ENCODE results near the gene MRPL16. TPM values are rescaled to one million over a fixed set of nuclear protein-coding genes. Genes with fewer than 3 reads are reported as not detected.
A peak's percentile ranks its signal among the peaks of the same experiment; 100 is the strongest.
"Not testable (repeated sequence)": the region's sequence is repeated elsewhere in the genome, so short reads cannot be mapped to it uniquely, and the experiment has no call there.

The MRPL16 gene
- polyA plus RNA-seq, 4 donors: 41.1 to 113 (median 58.6) TPM

GRCh38 chr11:59822989-59823566 is 12.5 kb upstream of the MRPL16 start:
- Histone ChIP-seq H3K4me3 (ENCODE audit: low read depth in 1 of 3, low read length in 3 of 3) (no peak overlapping the region), H3K9me3 (ENCODE audit: control insufficient read depth in 2 of 2, insufficient read depth in 1 of 2, low read depth in 1 of 2, low read length in 1 of 2) (no peaks in the 10 kb centered on the region), H3K4me1 (ENCODE audit: control insufficient read depth in 3 of 3, insufficient read depth in 2 of 3, low read depth in 1 of 3, low read length in 2 of 3) (no peaks in the 10 kb centered on the region), H3K27me3 (ENCODE audit: control insufficient read depth in 3 of 3, insufficient read depth in 3 of 3, low read length in 3 of 3) (no peaks in the 10 kb centered on the region), H3K36me3 (ENCODE audit: control insufficient read depth in 3 of 3, insufficient read depth in 2 of 3, low read depth in 1 of 3, low read length in 3 of 3) (no peaks in the 10 kb centered on the region), H3K27ac (ENCODE audit: low read depth in 1 of 3, low read length in 2 of 3) (no peak overlapping the region)
- FAIRE-seq: no peak
- DNase-seq: peak; percentile 73 to 76
- 6 to 8% (median 8%) methylated on average over 9 of the region's 9 CpGs for whole genome bisulfite sequencing, 3 donors

GRCh38 chr11:59818572-59818971 is 8.0 kb upstream of the MRPL16 start:
- DNase-seq (no peak), FAIRE-seq (no peak)
- Histone ChIP-seq H3K4me1 (ENCODE audit: control insufficient read depth in 3 of 3, insufficient read depth in 2 of 3, low read depth in 1 of 3, low read length in 2 of 3) (no peaks in the 10 kb centered on the region), H3K36me3 (ENCODE audit: control insufficient read depth in 3 of 3, insufficient read depth in 2 of 3, low read depth in 1 of 3, low read length in 3 of 3) (no peaks in the 10 kb centered on the region), H3K9me3 (ENCODE audit: control insufficient read depth in 2 of 2, insufficient read depth in 1 of 2, low read depth in 1 of 2, low read length in 1 of 2) (no peaks in the 10 kb centered on the region), H3K4me3 (ENCODE audit: low read depth in 1 of 3, low read length in 3 of 3) (no peak overlapping the region), H3K27ac (ENCODE audit: low read depth in 1 of 3, low read length in 2 of 3) (no peak overlapping the region), H3K27me3 (ENCODE audit: control insufficient read depth in 3 of 3, insufficient read depth in 3 of 3, low read length in 3 of 3) (no peaks in the 10 kb centered on the region)
- WGBS, 3 donors: 66 to 86% (median 73%) methylated on average over 4 of the region's 4 CpGs

GRCh38 chr11:59816434-59816833 is 5.9 kb upstream of the MRPL16 start:
- not testable (repeated sequence) for FAIRE-seq; H3K36me3 ChIP-seq (ENCODE audit: control insufficient read depth in 3 of 3, insufficient read depth in 2 of 3, low read depth in 1 of 3, low read length in 3 of 3); DNase-seq; H3K4me3 ChIP-seq (ENCODE audit: low read depth in 1 of 3, low read length in 3 of 3); H3K27ac ChIP-seq (ENCODE audit: low read depth in 1 of 3, low read length in 2 of 3); H3K27me3 ChIP-seq (ENCODE audit: control insufficient read depth in 3 of 3, insufficient read depth in 3 of 3, low read length in 3 of 3); H3K9me3 ChIP-seq (ENCODE audit: control insufficient read depth in 2 of 2, insufficient read depth in 1 of 2, low read depth in 1 of 2, low read length in 1 of 2); H3K4me1 ChIP-seq (ENCODE audit: control insufficient read depth in 3 of 3, insufficient read depth in 2 of 3, low read depth in 1 of 3, low read length in 2 of 3)
- WGBS, 3 donors: 76 to 97% (median 84%) methylated on average over 1 of the region's 1 CpG

GRCh38 chr11:59815754-59816153 is 5.2 kb upstream of the MRPL16 start:
- no peak for FAIRE-seq
- H3K27ac ChIP-seq (ENCODE audit: low read depth in 1 of 3, low read length in 2 of 3): no peak overlapping the region
- no peaks in the 10 kb centered on the region for H3K9me3 ChIP-seq (ENCODE audit: control insufficient read depth in 2 of 2, insufficient read depth in 1 of 2, low read depth in 1 of 2, low read length in 1 of 2)
- H3K27me3 ChIP-seq (ENCODE audit: control insufficient read depth in 3 of 3, insufficient read depth in 3 of 3, low read length in 3 of 3): no peaks in the 10 kb centered on the region
- no peak for DNase-seq
- no peak overlapping the region for H3K4me3 ChIP-seq (ENCODE audit: low read depth in 1 of 3, low read length in 3 of 3)
- H3K36me3 ChIP-seq (ENCODE audit: control insufficient read depth in 3 of 3, insufficient read depth in 2 of 3, low read depth in 1 of 3, low read length in 3 of 3): no peaks in the 10 kb centered on the region
- WGBS, 3 donors: 81 to 92% (median 84%) methylated on average over 1 of the region's 1 CpG
- peaks cover 0 to 3% (median 0%) of the 10 kb centered on the region in 3 donors for H3K4me1 ChIP-seq (ENCODE audit: control insufficient read depth in 3 of 3, insufficient read depth in 2 of 3, low read depth in 1 of 3, low read length in 2 of 3)

- no peaks in the 10 kb centered on the region for H3K9me3 ChIP-seq (ENCODE audit: control insufficient read depth in 2 of 2, insufficient read depth in 1 of 2, low read depth in 1 of 2, low read length in 1 of 2)
- WGBS, 3 donors: 26 to 28% (median 26%) methylated on average over 1 of the region's 1 CpG
- H3K27ac ChIP-seq (ENCODE audit: low read depth in 1 of 3, low read length in 2 of 3): no peak overlapping the region
- no peak for FAIRE-seq
- H3K4me3 ChIP-seq (ENCODE audit: low read depth in 1 of 3, low read length in 3 of 3): no peak overlapping the region
- no peaks in the 10 kb centered on the region for H3K36me3 ChIP-seq (ENCODE audit: control insufficient read depth in 3 of 3, insufficient read depth in 2 of 3, low read depth in 1 of 3, low read length in 3 of 3)
- no peaks in the 10 kb centered on the region for H3K27me3 ChIP-seq (ENCODE audit: control insufficient read depth in 3 of 3, insufficient read depth in 3 of 3, low read length in 3 of 3)
- peaks cover 0 to 7% (median 0%) of the 10 kb centered on the region in 3 donors for H3K4me1 ChIP-seq (ENCODE audit: control insufficient read depth in 3 of 3, insufficient read depth in 2 of 3, low read depth in 1 of 3, low read length in 2 of 3)
- no peak for DNase-seq
These were observed 3.4 kb upstream of the MRPL16 start for GRCh38 chr11:59814021-59814420.

GRCh38 chr11:59813364-59813763 is 2.8 kb upstream of the MRPL16 start:
- no peak overlapping the region for H3K27ac ChIP-seq (ENCODE audit: low read depth in 1 of 3, low read length in 2 of 3)
- H3K4me1 ChIP-seq (ENCODE audit: control insufficient read depth in 3 of 3, insufficient read depth in 2 of 3, low read depth in 1 of 3, low read length in 2 of 3): peaks cover 0 to 7% (median 0%) of the 10 kb centered on the region in 3 donors
- no peaks in the 10 kb centered on the region for H3K36me3 ChIP-seq (ENCODE audit: control insufficient read depth in 3 of 3, insufficient read depth in 2 of 3, low read depth in 1 of 3, low read length in 3 of 3)
- no peaks in the 10 kb centered on the region for H3K9me3 ChIP-seq (ENCODE audit: control insufficient read depth in 2 of 2, insufficient read depth in 1 of 2, low read depth in 1 of 2, low read length in 1 of 2)
- H3K27me3 ChIP-seq (ENCODE audit: control insufficient read depth in 3 of 3, insufficient read depth in 3 of 3, low read length in 3 of 3): no peaks in the 10 kb centered on the region
- no peak overlapping the region for H3K4me3 ChIP-seq (ENCODE audit: low read depth in 1 of 3, low read length in 3 of 3)
- FAIRE-seq: no peak
- DNase-seq: no peak
- 88 to 96% (median 95%) methylated on average over 1 of the region's 1 CpG for WGBS, 3 donors

- H3K27ac ChIP-seq (ENCODE audit: low read depth in 1 of 3, low read length in 2 of 3): no peak overlapping the region
- H3K9me3 ChIP-seq (ENCODE audit: control insufficient read depth in 2 of 2, insufficient read depth in 1 of 2, low read depth in 1 of 2, low read length in 1 of 2): no peaks in the 10 kb centered on the region
- no peak for FAIRE-seq
- no peaks in the 10 kb centered on the region for H3K27me3 ChIP-seq (ENCODE audit: control insufficient read depth in 3 of 3, insufficient read depth in 3 of 3, low read length in 3 of 3)
- H3K4me1 ChIP-seq (ENCODE audit: control insufficient read depth in 3 of 3, insufficient read depth in 2 of 3, low read depth in 1 of 3, low read length in 2 of 3): peaks cover 0 to 11% (median 0%) of the 10 kb centered on the region in 3 donors
- no peak overlapping the region for H3K4me3 ChIP-seq (ENCODE audit: low read depth in 1 of 3, low read length in 3 of 3)
- WGBS, 3 donors: 87 to 94% (median 92%) methylated on average over 2 of the region's 2 CpGs
- DNase-seq: no peak
- H3K36me3 ChIP-seq (ENCODE audit: control insufficient read depth in 3 of 3, insufficient read depth in 2 of 3, low read depth in 1 of 3, low read length in 3 of 3): no peaks in the 10 kb centered on the region
These were observed 1.6 kb upstream of the MRPL16 start for GRCh38 chr11:59812220-59812619.

- FAIRE-seq (no peak), DNase-seq (no peak)
- 2 to 10% (median 8%) methylated on average over 8 of the region's 8 CpGs for WGBS, 3 donors
- H3K27me3 ChIP-seq (ENCODE audit: control insufficient read depth in 3 of 3, insufficient read depth in 3 of 3, low read length in 3 of 3): no peaks in the 10 kb centered on the region
- H3K27ac ChIP-seq (ENCODE audit: low read depth in 1 of 3, low read length in 2 of 3): peak overlapping the region; percentile 84 to 95 (median 91)
- peaks cover 0 to 14% (median 2%) of the 10 kb centered on the region in 3 donors for H3K4me1 ChIP-seq (ENCODE audit: control insufficient read depth in 3 of 3, insufficient read depth in 2 of 3, low read depth in 1 of 3, low read length in 2 of 3)
- no peaks in the 10 kb centered on the region for H3K9me3 ChIP-seq (ENCODE audit: control insufficient read depth in 2 of 2, insufficient read depth in 1 of 2, low read depth in 1 of 2, low read length in 1 of 2)
- H3K4me3 ChIP-seq (ENCODE audit: low read depth in 1 of 3, low read length in 3 of 3): peak overlapping the region; percentile 4 to 76 (median 60)
- H3K36me3 ChIP-seq (ENCODE audit: control insufficient read depth in 3 of 3, insufficient read depth in 2 of 3, low read depth in 1 of 3, low read length in 3 of 3): peaks cover 2 to 10% (median 6%) of the 10 kb centered on the region in 3 donors
These were observed 307 bp upstream of the MRPL16 start for GRCh38 chr11:59810911-59811259.

- 44 to 73% (median 67%) methylated on average over 1 of the region's 1 CpG for WGBS, 3 donors
- peak; percentile 28 to 73 for DNase-seq
- H3K27ac ChIP-seq (ENCODE audit: low read depth in 1 of 3, low read length in 2 of 3): peak overlapping the region in 1 of 3 donors; percentile 57
- peaks cover 9 to 25% (median 11%) of the 10 kb centered on the region in 3 donors for H3K36me3 ChIP-seq (ENCODE audit: control insufficient read depth in 3 of 3, insufficient read depth in 2 of 3, low read depth in 1 of 3, low read length in 3 of 3)
- no peaks in the 10 kb centered on the region for H3K27me3 ChIP-seq (ENCODE audit: control insufficient read depth in 3 of 3, insufficient read depth in 3 of 3, low read length in 3 of 3)
- H3K4me3 ChIP-seq (ENCODE audit: low read depth in 1 of 3, low read length in 3 of 3): no peak overlapping the region
- no peak for FAIRE-seq
- H3K4me1 ChIP-seq (ENCODE audit: control insufficient read depth in 3 of 3, insufficient read depth in 2 of 3, low read depth in 1 of 3, low read length in 2 of 3): peaks cover 0 to 20% (median 2%) of the 10 kb centered on the region in 3 donors
- H3K9me3 ChIP-seq (ENCODE audit: control insufficient read depth in 2 of 2, insufficient read depth in 1 of 2, low read depth in 1 of 2, low read length in 1 of 2): no peaks in the 10 kb centered on the region
These were observed 3.4 kb downstream of the MRPL16 start for GRCh38 chr11:59807047-59807610.

All from small intestine (tissue), 7 donors.